Pancreas (tissue), 10 donors: ENCODE results near the gene ATP13A1. TPM values are rescaled to one million over a fixed set of nuclear protein-coding genes. Genes with fewer than 3 reads are reported as not detected.

Source experiments
- ATAC-seq, 4 donors: fragments of 200-7000 bp; cut with Tn5 transposase; one replicate each; pipeline versions ENCODE4 v1.8.0 to v1.9.1; 2020; ENCODE audit warnings: mild to moderate bottlenecking in 4 of 4, moderate library complexity in 4 of 4
- DNase-seq, 6 donors: peaks; one replicate each; pipeline ENCODE4 v3.0.0-alpha.2; 2020
- FAIRE-seq: peaks from 2 replicates; lab custom pipeline; 2012; peaks lifted over from hg19 to GRCh38; lab: Jason Lieb, UNC
- H3K27ac ChIP-seq, 4 donors: fragments of 200-600 bp; sonication (generic); 1 replicate in 3 of 4; 2 replicates in 1 of 4; pipeline versions ENCODE4 v1.5.0 to v1.8.0; 2020
- H3K27me3 ChIP-seq, 4 donors: fragments of 200-600 bp; one replicate each; pipeline ENCODE4 v1.8.0; 2021
- H3K36me3 ChIP-seq, 3 donors: fragments of 200-600 bp; sonication (generic) in 1 of 3; one replicate each; pipeline versions ENCODE4 v1.5.0 to v1.8.0; 2020 to 2021
- H3K4me1 ChIP-seq, 3 donors: fragments of 200-600 bp; one replicate each; pipeline ENCODE4 v1.8.0; 2021
- H3K4me3 ChIP-seq, 4 donors: fragments of 200-600 bp; sonication (generic) in 2 of 4; one replicate each; pipeline versions ENCODE4 v1.5.0 to v1.8.0; 2020 to 2021
- H3K9me3 ChIP-seq, 4 donors: fragments of 200-600 bp; one replicate each; pipeline ENCODE4 v1.8.0; 2021
- CTCF ChIP-seq, 4 donors: fragments of 200-600 bp; sonication (generic) in 3 of 4; IDR thresholded peaks; one replicate each; pipeline versions ENCODE4 v1.5.0 to v1.8.0; 2021; ENCODE audit warnings: antibody characterized with exemption in 4 of 4
- WGBS, 2 donors: extraction: QIAGEN DNeasy Blood & Tissue Kit; methylation state at CpG; one replicate each; pipeline ENCODE4 v1.1.7; 2013; 5-methylcytosine and 5-hydroxymethylcytosine counted together
- intact Hi-C, 3 donors: fragments of 100-400 bp; cut with DNase I; formaldehyde crosslinking; loops; one replicate each; pipeline versions ENCODE4 v1.11.1 to v1.14.2; 2022
- polyA plus RNA-seq, 2 donors: library from polyadenylated mRNA; stranded (reverse); fragments of 200-250 nt; gene quantifications; one replicate each; pipeline ENCODE4 v1.2.3, GENCODE V29; 2013
- total RNA-seq, 6 donors: library from RNA; stranded (reverse); fragmentation: NEBNext Ultra II Directional in 4 of 6; extraction: Animal tissue kit (Norgen Biotek cat#: 25700) in 4 of 6; gene quantifications; one replicate each; pipeline versions ENCODE4 v1.2.1 to v1.2.4, GENCODE V29; 2021 to 2023
- donor health status: healthy with polysubstance abuse.
- donor health status: DM: no; HTN: no; CAD: no; lungs with moderate emphysema.
- donor health status: DM: no; HTN: no; CAD: no.
- donor health status: control.
- donor health status: control.
- donor health status: Bipolar disorder and iron deficiency.
- donor health status: DM: yes; HTN: yes; CAD: no.
- donor health status: DM: no; HTN: no; CAD: no.
- donor health status: DM: no; HTN: no; CAD: no.
- donor health status: DM: yes; HTN: yes; CAD: no.

ATP13A1 gene
- total and polyA plus RNA-seq, 8 donors: 24.9 to 77.3 (median 36.1) TPM

GRCh38 chr19:19635313-19635702 is 28.2 kb downstream of the ATP13A1 start:
- no peak for TF ChIP-seq CTCF (IDR thresholded peaks at IDR 0.05)
- Histone ChIP-seq H3K9me3 (no peaks in the 10 kb centered on the region), H3K27ac (no peak overlapping the region), H3K27me3 (no peaks in the 10 kb centered on the region), H3K36me3 (no peaks in the 10 kb centered on the region), H3K4me1 (no peaks in the 10 kb centered on the region), H3K4me3 (no peak overlapping the region)
- 97 to 98% methylated on average over 14 of the region's 14 CpGs for WGBS, 2 donors
- DNase-seq (no peak), ATAC-seq (no peak), FAIRE-seq (no peak)
- intact Hi-C loops: loop anchor here in 1 of 3 donors (10.0 kb wide), 1 partner anchor 91 kb away; no protein-coding TSS in a partner anchor

DNA sequence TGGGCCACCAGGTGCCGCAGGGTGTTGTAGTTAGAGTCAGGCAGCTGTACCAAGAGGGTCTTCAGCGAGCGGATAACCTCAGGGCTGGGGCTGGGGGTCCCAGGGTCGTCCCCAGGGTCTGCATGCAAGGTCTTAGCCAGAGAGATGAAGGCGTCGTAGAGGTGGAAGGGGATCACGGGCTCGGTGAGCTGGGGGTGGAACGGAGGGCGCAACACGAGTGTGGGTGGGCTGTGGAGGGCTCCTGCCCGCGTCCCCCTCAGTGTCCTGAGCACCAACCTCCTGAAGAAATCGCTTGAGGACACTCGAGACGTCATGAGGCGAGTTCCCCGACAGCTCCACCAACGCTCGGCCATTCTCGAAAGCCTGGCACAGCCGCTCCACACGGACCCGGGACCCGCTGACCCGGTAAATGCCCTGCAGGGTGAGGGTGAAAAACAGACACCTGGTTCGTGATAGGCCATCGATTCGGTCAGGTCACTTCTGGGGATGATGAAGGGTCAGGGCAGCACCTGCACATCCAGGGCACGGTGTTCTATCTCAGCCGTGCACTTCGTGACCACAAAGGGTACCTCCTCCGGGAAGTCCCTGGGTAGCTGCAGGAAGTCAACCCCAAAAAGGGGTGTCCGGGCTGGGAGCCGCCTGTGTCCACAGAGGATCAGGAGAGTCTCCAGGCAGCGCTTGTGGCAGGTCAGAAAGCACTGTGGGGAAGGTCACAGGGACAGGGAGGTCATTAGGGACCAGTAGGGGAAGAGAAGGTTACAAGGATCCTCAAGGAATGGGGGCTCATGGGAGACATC is 28.8 kb downstream of the ATP13A1 start:
- intact Hi-C loops: loop anchor here in 1 of 3 donors (10.0 kb wide), 1 partner anchor 90 kb away; no protein-coding TSS in a partner anchor
- Histone ChIP-seq H3K27me3 (no peaks in the 10 kb centered on the region), H3K4me1 (no peaks in the 10 kb centered on the region), H3K36me3 (no peaks in the 10 kb centered on the region), H3K9me3 (no peaks in the 10 kb centered on the region), H3K4me3 (no peak overlapping the region), H3K27ac (no peak overlapping the region)
- FAIRE-seq (no peak), DNase-seq (no peak), ATAC-seq (no peak)
- 94% methylated on average over 36 of the region's 36 CpGs for WGBS, 2 donors
- no peak for TF ChIP-seq CTCF (IDR thresholded peaks at IDR 0.05)

DNA sequence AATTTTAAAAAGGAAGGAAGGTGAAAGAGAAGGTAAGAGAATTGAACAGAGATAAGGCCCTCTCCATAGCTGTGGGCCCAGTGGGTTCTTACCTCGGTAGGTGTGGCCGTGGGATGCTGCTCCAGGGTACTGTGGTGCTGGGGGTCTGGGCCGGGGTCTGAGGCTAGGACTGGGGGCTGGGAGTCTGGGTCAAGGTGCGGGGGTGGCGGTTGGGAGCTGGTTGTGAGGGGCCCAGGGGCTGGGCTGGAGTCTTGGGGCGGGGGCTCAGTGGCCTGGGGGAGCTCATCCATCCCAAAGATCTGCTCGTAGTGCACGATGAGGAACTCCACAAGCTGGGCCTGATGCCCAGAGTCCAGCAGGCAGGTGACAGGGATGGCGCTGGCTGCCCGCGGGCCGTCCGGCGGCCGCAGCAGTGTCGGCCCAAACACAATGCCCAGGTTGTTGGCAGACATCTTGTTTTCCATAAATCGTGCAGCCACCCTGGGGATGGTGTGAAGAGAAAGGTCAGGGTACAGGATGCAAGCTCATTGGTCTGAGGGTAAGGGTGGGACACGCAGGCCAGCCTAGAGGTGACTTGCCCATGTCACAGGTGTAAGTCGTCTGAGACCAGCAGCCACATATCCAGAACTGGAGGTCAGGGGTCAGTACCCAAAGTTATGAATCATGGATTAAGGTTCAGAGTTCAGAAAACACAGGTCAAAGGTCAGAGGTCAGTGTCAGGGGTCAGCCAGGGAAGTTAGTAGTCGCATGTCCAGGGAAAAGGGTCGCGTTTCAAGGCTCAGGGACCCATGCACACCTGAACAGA is 29.6 kb downstream of the ATP13A1 start:
- no peak for DNase-seq
- no peak for FAIRE-seq

GRCh38 chr19:19632661-19633060 is 30.8 kb downstream of the ATP13A1 start:
- no peak for DNase-seq
- no peaks in the 10 kb centered on the region for H3K4me1 ChIP-seq
- no peak for FAIRE-seq
- ATAC-seq: no peak
- 81 to 90% methylated on average over 5 of the region's 5 CpGs for WGBS, 2 donors
- H3K27me3 ChIP-seq: no peaks in the 10 kb centered on the region
- no peak overlapping the region for H3K27ac ChIP-seq
- no peaks in the 10 kb centered on the region for H3K36me3 ChIP-seq
- intact Hi-C loops: loop anchor here in 1 of 3 donors (10.0 kb wide), 1 partner anchor 88 kb away; no protein-coding TSS in a partner anchor
- no peak for TF ChIP-seq CTCF (IDR thresholded peaks at IDR 0.05)
- H3K9me3 ChIP-seq: no peaks in the 10 kb centered on the region
- no peak overlapping the region for H3K4me3 ChIP-seq

More for the DNA sequence above, 29.6 kb downstream of the ATP13A1 start:
- no peak overlapping the region for H3K27ac ChIP-seq
- H3K4me3 ChIP-seq: no peak overlapping the region
- intact Hi-C loops: loop anchor here in 1 of 3 donors (10.0 kb wide), 1 partner anchor 89 kb away; no protein-coding TSS in a partner anchor
- no peaks in the 10 kb centered on the region for H3K4me1 ChIP-seq
- H3K36me3 ChIP-seq: no peaks in the 10 kb centered on the region
- no peaks in the 10 kb centered on the region for H3K9me3 ChIP-seq
- WGBS, 2 donors: 91 to 95% methylated on average over 22 of the region's 22 CpGs
- H3K27me3 ChIP-seq: no peaks in the 10 kb centered on the region
- ATAC-seq: no peak
- no peak for TF ChIP-seq CTCF (IDR thresholded peaks at IDR 0.05)
